H1 (cell line): ENCODE measurements around the gene POTEH. TPM values are rescaled to one million over a fixed set of nuclear protein-coding genes. Genes with fewer than 3 reads are reported as not detected.
"Not testable (repeated sequence)": the region's sequence is repeated elsewhere in the genome, so short reads cannot be mapped to it uniquely, and the experiment has no call there.

Source experiments
- CTCF ChIA-PET: fragments of 300-600 bp; sonication (Branson Sonifier 250); formaldehyde crosslinking; loops from one replicate; lab custom pipeline; 2021; ENCODE audit not compliant: partially characterized antibody; lab: Charles Lee
- POLR2A ChIA-PET: fragments of 300-600 bp; sonication (Branson Sonifier 250); formaldehyde crosslinking; loops from one replicate; lab custom pipeline; 2021; ENCODE audit warnings: inconsistent platforms; ENCODE audit not compliant: partially characterized antibody; lab: Charles Lee
- DNase-seq, 2 experiments: peaks; one replicate each; pipeline versions ENCODE4 v3.0.0 to v3.0.0-alpha.2; 2010 to 2022; ENCODE audit warnings: low spot score in 2 of 2, low read depth in 1 of 2, mixed read lengths in 1 of 2
- FAIRE-seq: peaks from 2 replicates; lab custom pipeline; 2011; peaks lifted over from hg19 to GRCh38; lab: Jason Lieb, UNC
- H2AFZ ChIP-seq: 2 replicates; pipeline ENCODE4 v1.8.1; 2012; ENCODE audit warnings: low read length, inconsistent platforms
- H2AK5ac ChIP-seq: 2 replicates; pipeline ENCODE4 v1.6.1; 2013; ENCODE audit warnings: low read depth, low read length
- H2BK120ac ChIP-seq: replicated peaks from 2 replicates; pipeline ENCODE3; 2013; ENCODE audit warnings: low read depth, low read length, inconsistent platforms
- H2BK12ac ChIP-seq: 2 replicates; pipeline ENCODE4 v1.6.1; 2013; ENCODE audit warnings: low read depth, low read length
- H2BK15ac ChIP-seq: 2 replicates; pipeline ENCODE4 v1.6.1; 2013; ENCODE audit warnings: low read length
- H2BK20ac ChIP-seq: 2 replicates; pipeline ENCODE4 v1.6.1; 2013; ENCODE audit warnings: low read length
- H2BK5ac ChIP-seq: 2 replicates; pipeline ENCODE4 v1.6.1; 2013; ENCODE audit warnings: low read depth, low read length
- H3K14ac ChIP-seq: 2 replicates; pipeline ENCODE4 v1.6.1; 2013; ENCODE audit warnings: inconsistent platforms; ENCODE audit not compliant: insufficient read length
- H3K18ac ChIP-seq: 2 replicates; pipeline ENCODE4 v1.6.1; 2013; ENCODE audit warnings: low read length; ENCODE audit errors: extremely low read depth
- H3K23ac ChIP-seq: 2 replicates; pipeline ENCODE4 v1.6.1; 2013; ENCODE audit warnings: inconsistent platforms; ENCODE audit not compliant: insufficient read length
- H3K23me2 ChIP-seq: 2 replicates; pipeline ENCODE4 v1.6.1; 2013; ENCODE audit warnings: low read depth, low read length
- H3K27ac ChIP-seq: 2 replicates; pipeline ENCODE4 v1.6.1; 2011; ENCODE audit warnings: low read depth, low read length, inconsistent platforms
- H3K27me3 ChIP-seq, 4 experiments: replicated peaks in 1 of 4; 1 replicate in 1 of 4; 2 replicates in 3 of 4; pipeline versions ENCODE4 v1.6.1 to v1.8.1; 2011 to 2013; ENCODE audit warnings: low read length in 3 of 4, mild to moderate bottlenecking in 3 of 4, inconsistent platforms in 2 of 4, mixed read lengths in 2 of 4, moderate library complexity in 1 of 4; ENCODE audit not compliant: control insufficient read depth in 3 of 4, insufficient read depth in 3 of 4; ENCODE audit errors: extremely low read depth in 1 of 4
- H3K36me3 ChIP-seq, 4 experiments: 2 replicates each; pipeline versions ENCODE4 v1.6.1 to v1.8.1; 2011 to 2013; ENCODE audit warnings: mild to moderate bottlenecking in 4 of 4, low read length in 3 of 4, moderate library complexity in 2 of 4, control low read depth in 1 of 4, inconsistent platforms in 1 of 4; ENCODE audit not compliant: insufficient read depth in 4 of 4, control insufficient read depth in 2 of 4
- H3K4ac ChIP-seq: replicated peaks from 2 replicates; pipeline ENCODE3; 2013; ENCODE audit warnings: low read length, low read depth, mixed read lengths, inconsistent platforms; ENCODE audit not compliant: insufficient read length
- H3K4me1 ChIP-seq, 4 experiments: replicated peaks in 1 of 4; 1 replicate in 1 of 4; 2 replicates in 3 of 4; pipeline versions ENCODE4 v1.6.1 to v1.8.1; 2011 to 2013; ENCODE audit warnings: low read length in 3 of 4, inconsistent platforms in 2 of 4, mixed read lengths in 1 of 4; ENCODE audit not compliant: insufficient read depth in 4 of 4, control insufficient read depth in 3 of 4
- H3K4me2 ChIP-seq, 2 experiments: 2 replicates each; pipeline versions ENCODE4 v1.6.1 to v1.8.1; 2011 to 2013; ENCODE audit warnings: low read depth in 2 of 2, low read length in 2 of 2, control low read depth in 1 of 2, inconsistent platforms in 1 of 2, mild to moderate bottlenecking in 1 of 2; ENCODE audit not compliant: insufficient read depth in 1 of 2
- H3K4me3 ChIP-seq, 4 experiments: fragments of 200-600, 300-600 bp in 1 of 4; sonication (generic), shearing (Covaris generic), sonication (Bioruptor Twin) in 1 of 4; 2 replicates each; pipeline versions ENCODE4 v1.5.1 to v1.8.1; 2011 to 2016; ENCODE audit warnings: low read length in 4 of 4, low read depth in 3 of 4, control low read depth in 2 of 4, inconsistent platforms in 2 of 4, mild to moderate bottlenecking in 2 of 4, mixed read lengths in 1 of 4, moderate library complexity in 1 of 4; ENCODE audit not compliant: insufficient read depth in 2 of 4; ENCODE audit errors: extremely low read depth in 1 of 4
- H3K56ac ChIP-seq: replicated peaks from 2 replicates; pipeline ENCODE3; 2013; ENCODE audit warnings: low read depth, mild to moderate bottlenecking, mixed read lengths, low read length, inconsistent platforms; ENCODE audit not compliant: insufficient read length
- H3K79me1 ChIP-seq: 2 replicates; pipeline ENCODE4 v1.6.1; 2013; ENCODE audit warnings: low read depth, low read length, control low read depth
- H3K79me2 ChIP-seq, 2 experiments: 2 replicates each; pipeline versions ENCODE4 v1.6.1 to v1.8.1; 2012 to 2013; ENCODE audit warnings: low read length in 2 of 2, mild to moderate bottlenecking in 2 of 2, inconsistent platforms in 1 of 2; ENCODE audit not compliant: insufficient read depth in 2 of 2, control insufficient read depth in 1 of 2
- H3K9ac ChIP-seq, 4 experiments: replicated peaks in 1 of 4; 1 replicate in 1 of 4; 2 replicates in 3 of 4; pipeline versions ENCODE4 v1.6.1 to v1.8.1; 2011 to 2013; ENCODE audit warnings: low read depth in 3 of 4, low read length in 3 of 4, control low read depth in 2 of 4, mild to moderate bottlenecking in 2 of 4, moderate library complexity in 2 of 4, inconsistent platforms in 1 of 4; ENCODE audit errors: extremely low read depth in 1 of 4
- H3K9me3 ChIP-seq, 2 experiments: 2 replicates each; pipeline versions ENCODE4 v1.6.1 to v1.8.1; 2012 to 2013; ENCODE audit warnings: mild to moderate bottlenecking in 2 of 2, moderate library complexity in 2 of 2, control low read depth in 1 of 2, inconsistent platforms in 1 of 2, low read depth in 1 of 2, low read length in 1 of 2, mixed read lengths in 1 of 2; ENCODE audit not compliant: insufficient read depth in 2 of 2
- H4K20me1 ChIP-seq, 2 experiments: replicated peaks in 1 of 2; 2 replicates each; pipeline versions ENCODE3 to v1.8.1; 2011 to 2013; ENCODE audit warnings: inconsistent platforms in 2 of 2, low read length in 2 of 2, mild to moderate bottlenecking in 1 of 2; ENCODE audit not compliant: insufficient read depth in 2 of 2, control insufficient read depth in 1 of 2
- H4K5ac ChIP-seq: 2 replicates; pipeline ENCODE4 v1.6.1; 2013; ENCODE audit warnings: low read length, low read depth, mixed read lengths, inconsistent platforms; ENCODE audit not compliant: insufficient read length
- H4K8ac ChIP-seq: 2 replicates; pipeline ENCODE4 v1.8.0; 2013; ENCODE audit warnings: mild to moderate bottlenecking, moderate library complexity, low read length, inconsistent platforms; ENCODE audit not compliant: insufficient read depth; ENCODE audit errors: extremely low read depth
- H4K91ac ChIP-seq: replicated peaks from 2 replicates; pipeline ENCODE3; 2013; ENCODE audit warnings: low read length, mixed read lengths, inconsistent platforms; ENCODE audit not compliant: insufficient read length
- WGBS, 2 experiments: shearing (Covaris generic) in 1 of 2; methylation state at CpG; one replicate each; pipeline versions ENCODE4 v1.1.6 to v1.1.7; 2013 to 2015; ENCODE audit warnings: low lambda C conversion rate in 2 of 2, mixed read lengths in 2 of 2, inconsistent platforms in 1 of 2, low coverage in 1 of 2, missing lambda C conversion rate in 1 of 2; ENCODE audit not compliant: insufficient replicate concordance in 2 of 2, insufficient coverage in 1 of 2, insufficient read length in 1 of 2; ENCODE audit errors: extremely low coverage in 1 of 2, missing lambda C conversion rate in 1 of 2; 5-methylcytosine and 5-hydroxymethylcytosine counted together
- polyA plus RNA-seq, 7 experiments: library from polyadenylated mRNA; depleted of rRNA in 3 of 7; stranded (reverse) in 5 of 7; unstranded in 2 of 7; fragments of >200 nt in 5 of 7; fragments of 200-250 nt in 2 of 7; gene quantifications; 1 replicate in 5 of 7; 2 replicates in 1 of 7; 4 replicates in 1 of 7; pipeline versions ENCODE4 v1.2.1 to v1.2.3, GENCODE V29; 2011 to 2013; ENCODE audit warnings: missing spikeins in 2 of 7, mixed read lengths in 2 of 7
- total RNA-seq: library from RNA; stranded (reverse); fragmentation: NEBNext Ultra II Directional; extraction: Animal tissue kit (Norgen Biotek cat#: 25700); gene quantifications from 2 replicates; pipeline ENCODE4 v1.2.1, GENCODE V29; 2021

POTEH gene
- total and polyA plus RNA-seq, 2 of the 8 experiments (the other 6 are each of a cell fraction or from before 2014, with no cell fraction given), result not detected

DNA sequence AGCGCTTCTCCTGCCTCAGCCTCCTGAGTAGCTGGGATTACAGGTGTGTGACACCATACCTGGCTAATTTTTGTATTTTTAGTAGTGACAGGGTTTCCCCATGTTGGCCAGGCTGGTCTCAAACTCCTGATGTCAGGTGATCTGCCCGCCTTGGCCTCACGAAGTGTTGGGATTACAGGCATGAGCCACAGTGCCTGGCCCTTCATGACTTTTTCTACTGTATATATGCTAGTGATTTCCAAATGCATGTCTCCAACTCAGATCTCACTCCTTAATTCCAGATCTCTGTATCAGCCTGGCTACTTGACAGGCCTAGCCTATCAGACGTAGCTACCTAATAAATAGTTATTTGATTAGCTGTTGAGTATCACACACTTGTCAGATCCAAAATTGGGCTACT, 23.8 kb downstream of the POTEH start:
- H2BK5ac ChIP-seq, H3K18ac ChIP-seq, H2BK12ac ChIP-seq, H3K9me3 ChIP-seq, H3K36me3 ChIP-seq, H2BK15ac ChIP-seq, H3K23ac ChIP-seq, H4K5ac ChIP-seq, H2AK5ac ChIP-seq, POLR2A ChIA-PET, H3K4me1 ChIP-seq, H3K27me3 ChIP-seq, FAIRE-seq, H2AFZ ChIP-seq, H3K23me2 ChIP-seq, H2BK20ac ChIP-seq, H4K8ac ChIP-seq, H3K14ac ChIP-seq, H3K27ac ChIP-seq, H3K4me2 ChIP-seq, H4K91ac ChIP-seq, DNase-seq, H3K79me2 ChIP-seq, H3K4me3 ChIP-seq, H3K56ac ChIP-seq, H3K79me1 ChIP-seq, H3K9ac ChIP-seq, H2BK120ac ChIP-seq, CTCF ChIA-PET, H3K4ac ChIP-seq, H4K20me1 ChIP-seq: not testable (repeated sequence)
- WGBS, 2 experiments, result 100% methylated on average over 2 of the region's 4 CpGs; no CpG with 5 or more reads in 1 of the 2 experiments

GRCh38 chr22:15714125-15714524, 24.3 kb downstream of the POTEH start:
- H2BK120ac ChIP-seq, H3K4me1 ChIP-seq, DNase-seq, H3K79me1 ChIP-seq, H2BK15ac ChIP-seq, H3K18ac ChIP-seq, CTCF ChIA-PET, H4K91ac ChIP-seq, H3K14ac ChIP-seq, H3K36me3 ChIP-seq, H3K56ac ChIP-seq, H3K4me2 ChIP-seq, H3K23ac ChIP-seq, H3K23me2 ChIP-seq, H4K5ac ChIP-seq, H3K4ac ChIP-seq, H4K8ac ChIP-seq, FAIRE-seq, H3K27ac ChIP-seq, H3K27me3 ChIP-seq, H4K20me1 ChIP-seq, H3K4me3 ChIP-seq, H3K9me3 ChIP-seq, POLR2A ChIA-PET, H3K79me2 ChIP-seq, H2AFZ ChIP-seq, H2BK20ac ChIP-seq, H3K9ac ChIP-seq, H2BK12ac ChIP-seq, H2BK5ac ChIP-seq, H2AK5ac ChIP-seq: not testable (repeated sequence)
- 60% methylated on average over 1 of the region's 2 CpGs; no CpG with 5 or more reads in 1 of the 2 experiments for WGBS, 2 experiments
